NT2/D1 (cell line): ENCODE data around the gene ZNF385B.

Source experiments
- SUZ12 ChIP-seq: IDR thresholded peaks from 2 replicates; pipeline ENCODE4 v1.6.1; 2011; ENCODE audit not compliant: insufficient read length, insufficient read depth; ENCODE audit errors: extremely low read depth
- ZNF274 ChIP-seq: IDR thresholded peaks from 2 replicates; pipeline ENCODE4 v1.6.1; 2011; ENCODE audit warnings: mild to moderate bottlenecking, low read depth, low read length

DNA sequence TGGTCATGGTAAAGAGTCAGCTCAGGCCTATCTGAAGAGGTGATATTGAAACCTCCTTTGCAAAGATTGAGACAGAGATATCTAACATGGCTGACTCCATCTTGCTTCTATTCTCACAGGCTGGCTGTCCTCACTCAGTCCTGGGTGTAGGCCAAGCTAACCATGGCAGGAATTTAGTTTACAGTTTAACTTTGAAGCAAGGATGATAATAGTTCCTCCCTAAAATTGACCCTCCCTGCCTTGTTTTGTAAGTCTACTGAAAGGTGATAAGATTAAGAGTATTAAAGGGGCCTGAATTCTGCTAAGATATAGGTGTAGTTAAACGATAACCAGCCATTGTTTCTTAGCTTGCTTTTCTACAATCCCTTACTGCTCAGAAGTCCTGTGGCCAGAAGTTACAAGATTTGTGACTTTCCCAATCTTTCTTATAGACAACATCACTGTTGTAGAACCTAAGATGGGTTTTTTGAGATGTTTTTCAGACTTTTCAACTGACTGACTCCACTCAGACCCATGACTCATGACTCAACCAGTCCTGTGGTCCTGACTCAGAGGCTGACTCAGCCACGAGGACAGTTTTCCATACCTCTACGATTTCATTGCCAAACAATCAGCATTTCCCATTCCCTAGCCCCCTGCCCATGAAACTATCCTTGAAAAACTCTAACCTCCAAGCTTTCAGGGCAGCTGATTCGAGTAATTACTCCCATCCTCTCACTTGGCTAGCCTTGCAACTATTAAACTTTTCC is 401.1 kb downstream of the ZNF385B start:
- TF ChIP-seq SUZ12 (no peak), ZNF274 (no peak)
